PC-3 (cell line): ENCODE data around the gene CFD. TPM values are rescaled to one million over a fixed set of nuclear protein-coding genes. Genes with fewer than 3 reads are reported as not detected.

ENCODE experiments used
- ATAC-seq: fragments of 200-7000 bp; cut with Tn5 transposase; 2 replicates; pipeline ENCODE4 v1.9.1; 2020; ENCODE audit warnings: mild to moderate bottlenecking, moderate library complexity
- BruUV-seq: library from RNA; stranded (reverse); fragments of 400-500 nt; replicated peaks from 2 replicates; lab custom pipeline; 2021; lab: Mats Ljungman, UMichigan
- CTCF ChIA-PET: fragments of 300-600 bp; sonication (Branson Sonifier 250); formaldehyde crosslinking; loops from one replicate; lab custom pipeline; 2022; ENCODE audit warnings: antibody characterized with exemption; lab: Charles Lee
- POLR2A ChIA-PET: fragments of 300-600 bp; sonication (Branson Sonifier 250); formaldehyde crosslinking; loops from one replicate; lab custom pipeline; 2022; ENCODE audit warnings: antibody characterized with exemption; ENCODE audit not compliant: unreplicated experiment; lab: Charles Lee
- DNase-seq: peaks from one replicate; pipeline ENCODE4 v3.0.0-alpha.2; 2015
- H2AFZ ChIP-seq: fragments of 300-600 bp; sonication (generic); 2 replicates; pipeline ENCODE4 v1.6.0; 2016; ENCODE audit warnings: antibody characterized with exemption, low read length
- H3F3A ChIP-seq: fragments of 300-600 bp; sonication (generic); one replicate; pipeline ENCODE4 v1.6.0; 2017; ENCODE audit warnings: antibody characterized with exemption, low read length, control low read depth, mild to moderate bottlenecking; ENCODE audit not compliant: unreplicated experiment
- H3K27ac ChIP-seq: fragments of 300-600 bp; sonication (generic); 2 replicates; pipeline ENCODE4 v1.5.1; 2016; ENCODE audit warnings: mild to moderate bottlenecking, low read length
- H3K27me3 ChIP-seq: fragments of 300-600 bp; sonication (generic); 2 replicates; pipeline ENCODE4 v1.6.1; 2016; ENCODE audit warnings: low read length, mixed read lengths
- H3K36me3 ChIP-seq: fragments of 300-600 bp; sonication (generic); 2 replicates; pipeline ENCODE4 v1.6.1; 2016; ENCODE audit warnings: low read depth, mixed run types, low read length, mixed read lengths
- H3K4me1 ChIP-seq: fragments of 300-600 bp; sonication (generic); 2 replicates; pipeline ENCODE4 v1.5.1; 2016; ENCODE audit warnings: low read length; ENCODE audit not compliant: insufficient read depth
- H3K4me2 ChIP-seq: fragments of 300-600 bp; sonication (generic); 2 replicates; pipeline ENCODE4 v1.6.0; 2016; ENCODE audit warnings: low read length
- H3K4me3 ChIP-seq: fragments of 300-600 bp; sonication (generic); 2 replicates; pipeline ENCODE4 v1.5.1; 2016; ENCODE audit warnings: mild to moderate bottlenecking, low read length, mixed read lengths
- H3K79me2 ChIP-seq: fragments of 300-600 bp; sonication (generic); 2 replicates; pipeline ENCODE4 v1.6.1; 2017; ENCODE audit warnings: low read length, mixed read lengths
- H3K9ac ChIP-seq: fragments of 300-600 bp; sonication (generic); 2 replicates; pipeline ENCODE4 v1.6.0; 2016; ENCODE audit warnings: mild to moderate bottlenecking, low read length
- H3K9me2 ChIP-seq: fragments of 300-600 bp; sonication (generic); replicated peaks from 2 replicates; pipeline ENCODE4 v1.6.1; 2016; ENCODE audit warnings: mixed run types, low read length, mixed read lengths
- H3K9me3 ChIP-seq: fragments of 300-600 bp; sonication (generic); 2 replicates; pipeline ENCODE4 v1.6.1; 2016; ENCODE audit warnings: low read length, mixed read lengths
- H4K20me1 ChIP-seq: fragments of 300-600 bp; sonication (generic); 2 replicates; pipeline ENCODE4 v1.6.1; 2016; ENCODE audit warnings: low read length, mixed read lengths
- EZH2 ChIP-seq: fragments of 300-600 bp; sonication (generic); IDR thresholded peaks from one replicate; pipeline ENCODE4 v1.6.1; 2017; ENCODE audit warnings: antibody characterized with exemption, mild to moderate bottlenecking, low read length; ENCODE audit not compliant: unreplicated experiment
- EZH2phosphoT487 ChIP-seq: fragments of 300-600 bp; sonication (generic); IDR thresholded peaks from 2 replicates; pipeline ENCODE4 v1.6.1; 2018; ENCODE audit warnings: mild to moderate bottlenecking, antibody characterized with exemption, low read length, borderline replicate concordance
- intact Hi-C: fragments of 100-400 bp; cut with micrococcal nuclease; formaldehyde crosslinking; loops from 2 replicates; pipeline ENCODE4 v1.9.0; 2023
- total RNA-seq: library from RNA; depleted of rRNA; stranded (reverse); fragments of >200 nt; gene quantifications from 2 replicates; pipeline ENCODE4 v1.2.3, GENCODE V29; 2014
- TF ChIP-seq, protein P1 (sequence below): fragments of 300-600 bp; sonication (generic); conservative IDR thresholded peaks from 2 replicates; pipeline ENCODE4 v1.5.1; 2017; ENCODE audit warnings: antibody characterized with exemption, low read depth, mild to moderate bottlenecking, low read length

Gene CFD
- total RNA-seq, 1 experiment from 2014 or later = 22.4 TPM

DNA sequence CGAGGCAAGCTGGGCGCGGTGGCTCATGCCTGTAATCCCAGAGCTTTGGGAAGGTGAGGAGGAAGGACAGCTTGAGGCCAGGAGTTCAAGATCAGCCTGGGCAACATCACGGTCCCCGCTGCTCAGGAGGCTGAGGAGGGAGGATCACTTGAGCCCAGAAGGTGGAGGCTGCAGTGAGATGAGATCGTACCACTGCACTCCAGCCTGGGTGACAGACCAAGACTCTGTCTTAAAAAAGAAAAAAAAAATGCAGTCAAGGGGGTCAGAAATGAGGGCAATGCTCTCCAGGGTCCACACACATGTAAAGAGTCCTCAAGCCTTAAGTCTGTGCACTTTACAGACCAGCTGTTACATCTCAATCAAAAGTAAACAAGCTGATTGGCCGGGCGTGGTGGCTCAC, 45.1 kb downstream of the CFD start:
- TF ChIP-seq, protein P1, sequence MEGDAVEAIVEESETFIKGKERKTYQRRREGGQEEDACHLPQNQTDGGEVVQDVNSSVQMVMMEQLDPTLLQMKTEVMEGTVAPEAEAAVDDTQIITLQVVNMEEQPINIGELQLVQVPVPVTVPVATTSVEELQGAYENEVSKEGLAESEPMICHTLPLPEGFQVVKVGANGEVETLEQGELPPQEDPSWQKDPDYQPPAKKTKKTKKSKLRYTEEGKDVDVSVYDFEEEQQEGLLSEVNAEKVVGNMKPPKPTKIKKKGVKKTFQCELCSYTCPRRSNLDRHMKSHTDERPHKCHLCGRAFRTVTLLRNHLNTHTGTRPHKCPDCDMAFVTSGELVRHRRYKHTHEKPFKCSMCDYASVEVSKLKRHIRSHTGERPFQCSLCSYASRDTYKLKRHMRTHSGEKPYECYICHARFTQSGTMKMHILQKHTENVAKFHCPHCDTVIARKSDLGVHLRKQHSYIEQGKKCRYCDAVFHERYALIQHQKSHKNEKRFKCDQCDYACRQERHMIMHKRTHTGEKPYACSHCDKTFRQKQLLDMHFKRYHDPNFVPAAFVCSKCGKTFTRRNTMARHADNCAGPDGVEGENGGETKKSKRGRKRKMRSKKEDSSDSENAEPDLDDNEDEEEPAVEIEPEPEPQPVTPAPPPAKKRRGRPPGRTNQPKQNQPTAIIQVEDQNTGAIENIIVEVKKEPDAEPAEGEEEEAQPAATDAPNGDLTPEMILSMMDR = no peak
- TF ChIP-seq EZH2 = no peak
- no peak for TF ChIP-seq EZH2phosphoT487

DNA sequence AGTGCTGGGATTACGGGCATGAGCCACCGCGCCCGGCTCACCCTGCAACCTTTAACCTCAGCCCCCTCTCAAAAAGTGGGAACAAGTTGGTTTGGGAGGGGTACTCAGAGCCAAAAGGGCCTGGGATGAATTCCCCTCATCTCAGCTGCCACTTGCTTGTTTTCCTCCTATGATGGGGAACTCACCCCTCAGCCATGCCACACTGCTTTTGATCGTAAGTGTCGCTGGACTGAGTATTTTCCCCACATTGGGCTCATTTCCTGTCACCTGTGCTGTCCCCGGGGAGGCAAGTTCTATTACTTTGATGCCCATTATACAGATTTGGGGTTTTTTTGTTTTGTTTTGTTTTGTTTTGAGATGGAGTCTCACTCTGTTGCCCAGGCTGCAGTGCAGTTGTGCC, 47.0 kb downstream of the CFD start:
- POLR2A ChIA-PET = no interaction called here
- H4K20me1 ChIP-seq = no peaks in the 10 kb centered on the region

More for the DNA sequence above, 45.1 kb downstream of the CFD start:
- Histone ChIP-seq H3K4me3 (no peak overlapping the region), H3K9ac (no peak overlapping the region), H3K4me1 (peaks cover 6% of the 10 kb centered on the region), H3K9me2 (no peaks in the 10 kb centered on the region), H4K20me1 (no peaks in the 10 kb centered on the region), H3K27ac (no peak overlapping the region), H3K9me3 (no peaks in the 10 kb centered on the region), H3K36me3 (no peaks in the 10 kb centered on the region), H3F3A (no peaks in the 10 kb centered on the region), H3K79me2 (peaks cover 46% of the 10 kb centered on the region), H3K27me3 (no peaks in the 10 kb centered on the region), H2AFZ (no peak overlapping the region), H3K4me2 (no peak overlapping the region)
- ATAC-seq (no peak), DNase-seq (no peak)
- CTCF ChIA-PET = no interaction called here
- intact Hi-C loops = no loop called here
- BruUV-seq = no TSS peak
- POLR2A ChIA-PET = no interaction called here

DNA sequence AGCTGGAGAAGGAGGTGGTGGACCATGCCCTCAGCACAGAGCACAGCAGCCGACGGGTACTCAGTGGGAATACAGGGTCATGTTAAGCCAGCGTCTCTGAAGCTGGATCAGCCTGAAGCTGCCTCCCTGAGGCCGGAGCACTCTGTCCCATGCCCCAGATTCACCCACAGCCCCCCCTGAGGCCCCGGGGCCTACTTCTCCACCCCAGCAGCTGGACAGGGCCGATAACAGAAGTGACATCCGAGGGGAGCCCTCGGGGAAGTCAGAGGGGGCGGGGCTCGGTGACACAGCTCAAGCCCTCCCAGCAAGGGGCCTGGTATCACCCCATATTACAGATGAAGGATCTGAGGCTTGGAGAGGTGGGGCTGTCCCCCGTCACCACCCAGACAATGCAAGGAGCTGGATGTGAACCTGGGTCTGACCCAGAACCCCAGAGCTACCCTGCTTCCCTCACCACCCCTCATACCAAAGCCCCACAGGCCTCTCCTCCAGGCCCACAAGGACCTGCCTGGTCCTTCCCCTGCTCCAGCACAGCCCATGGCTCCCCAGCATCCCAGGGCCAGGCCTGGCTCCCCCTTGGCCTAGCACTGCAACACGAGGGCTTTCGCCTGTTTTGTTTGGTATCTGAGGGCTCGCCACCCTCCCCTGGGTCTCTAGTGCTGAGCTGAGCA, 47.9 kb downstream of the CFD start:
- H3K9me3 ChIP-seq = no peaks in the 10 kb centered on the region
- H3F3A ChIP-seq = no peaks in the 10 kb centered on the region
- H2AFZ ChIP-seq = no peak overlapping the region
- peaks cover 61% of the 10 kb centered on the region for H3K79me2 ChIP-seq
- H3K4me3 ChIP-seq = no peak overlapping the region
- no TSS peak for BruUV-seq
- DNase-seq (no peak), ATAC-seq (no peak)
- TF ChIP-seq, protein P1 = no peak
- no peak for TF ChIP-seq EZH2
- TF ChIP-seq EZH2phosphoT487 = no peak
- ChIA-PET CTCF (no interaction called here), POLR2A (interaction anchor here (0.5 to 0.6 kb wide), 2 partner anchors 9 to 246 kb away, joined by 3 read pairs; no protein-coding TSS in a partner anchor)
- no peak overlapping the region for H3K27ac ChIP-seq
- H3K4me2 ChIP-seq = no peak overlapping the region
- H3K9me2 ChIP-seq = no peaks in the 10 kb centered on the region
- no peaks in the 10 kb centered on the region for H3K27me3 ChIP-seq
- H3K36me3 ChIP-seq = no peaks in the 10 kb centered on the region
- no peak overlapping the region for H3K9ac ChIP-seq
- peaks cover 9% of the 10 kb centered on the region for H3K4me1 ChIP-seq
- no peaks in the 10 kb centered on the region for H4K20me1 ChIP-seq
- intact Hi-C loops = no loop called here

More for the DNA sequence above, 47.0 kb downstream of the CFD start:
- intact Hi-C loops = no loop called here
- Histone ChIP-seq H2AFZ (no peak overlapping the region), H3F3A (no peaks in the 10 kb centered on the region), H3K9ac (no peak overlapping the region), H3K27me3 (no peaks in the 10 kb centered on the region), H3K9me2 (no peaks in the 10 kb centered on the region), H3K27ac (no peak overlapping the region), H3K79me2 (peaks cover 56% of the 10 kb centered on the region), H3K4me3 (no peak overlapping the region), H3K4me1 (peaks cover 9% of the 10 kb centered on the region), H3K36me3 (no peaks in the 10 kb centered on the region), H3K4me2 (no peak overlapping the region), H3K9me3 (no peaks in the 10 kb centered on the region)
- TF ChIP-seq EZH2phosphoT487 = no peak
- no peak for TF ChIP-seq EZH2
- TF ChIP-seq, protein P1 = no peak
- ATAC-seq = no peak
- no peak for DNase-seq
- BruUV-seq = no TSS peak
- CTCF ChIA-PET = no interaction called here
